SK-N-MC (cell line): ENCODE results near the gene YRDC.
"Not testable (repeated sequence)": the region's sequence is repeated elsewhere in the genome, so short reads cannot be mapped to it uniquely, and the experiment has no call there.

ENCODE experiments used
- DNase-seq: peaks from one replicate; pipeline ENCODE4 v3.0.0-alpha.2; 2011; ENCODE audit warnings: low read depth, low spot score
- H3K27ac ChIP-seq: fragments of 200-600 bp; sonication (generic); 2 replicates; pipeline ENCODE4 v1.5.1; 2016; ENCODE audit warnings: mixed run types
- H3K36me3 ChIP-seq: fragments of 200-600 bp; sonication (generic); 2 replicates; pipeline ENCODE4 v1.6.1; 2017; ENCODE audit warnings: antibody characterized with exemption, low read length, mixed read lengths; ENCODE audit not compliant: insufficient read depth
- H3K4me3 ChIP-seq: fragments of 200-600 bp; sonication (generic); 2 replicates; pipeline ENCODE4 v1.5.1; 2016
- H3K9ac ChIP-seq: fragments of 200-600 bp; sonication (generic); 2 replicates; pipeline ENCODE4 v1.8.0; 2017; ENCODE audit warnings: mixed run types, mixed read lengths; ENCODE audit not compliant: insufficient read length
- H3K9me3 ChIP-seq: fragments of 200-600 bp; sonication (generic); 2 replicates; pipeline ENCODE4 v1.6.1; 2017; ENCODE audit warnings: low read depth, mild to moderate bottlenecking, antibody characterized with exemption, low read length, moderate library complexity, mixed read lengths
- EZH2 ChIP-seq: fragments of 200-600 bp; sonication (generic); IDR thresholded peaks from one replicate; pipeline ENCODE4 v1.6.1; 2017; ENCODE audit warnings: antibody characterized with exemption
- FOXP2 ChIP-seq: optimal IDR thresholded peaks from 2 replicates; pipeline ENCODE3; 2011; ENCODE audit warnings: mild to moderate bottlenecking, moderate library complexity; ENCODE audit not compliant: insufficient read depth; ENCODE audit errors: extremely low read length, control extremely low read depth
- POLR2AphosphoS5 ChIP-seq: IDR thresholded peaks from 2 replicates; pipeline ENCODE4 v1.6.1; 2012; ENCODE audit warnings: mild to moderate bottlenecking, low read depth, low read length, borderline replicate concordance

The YRDC gene

DNA sequence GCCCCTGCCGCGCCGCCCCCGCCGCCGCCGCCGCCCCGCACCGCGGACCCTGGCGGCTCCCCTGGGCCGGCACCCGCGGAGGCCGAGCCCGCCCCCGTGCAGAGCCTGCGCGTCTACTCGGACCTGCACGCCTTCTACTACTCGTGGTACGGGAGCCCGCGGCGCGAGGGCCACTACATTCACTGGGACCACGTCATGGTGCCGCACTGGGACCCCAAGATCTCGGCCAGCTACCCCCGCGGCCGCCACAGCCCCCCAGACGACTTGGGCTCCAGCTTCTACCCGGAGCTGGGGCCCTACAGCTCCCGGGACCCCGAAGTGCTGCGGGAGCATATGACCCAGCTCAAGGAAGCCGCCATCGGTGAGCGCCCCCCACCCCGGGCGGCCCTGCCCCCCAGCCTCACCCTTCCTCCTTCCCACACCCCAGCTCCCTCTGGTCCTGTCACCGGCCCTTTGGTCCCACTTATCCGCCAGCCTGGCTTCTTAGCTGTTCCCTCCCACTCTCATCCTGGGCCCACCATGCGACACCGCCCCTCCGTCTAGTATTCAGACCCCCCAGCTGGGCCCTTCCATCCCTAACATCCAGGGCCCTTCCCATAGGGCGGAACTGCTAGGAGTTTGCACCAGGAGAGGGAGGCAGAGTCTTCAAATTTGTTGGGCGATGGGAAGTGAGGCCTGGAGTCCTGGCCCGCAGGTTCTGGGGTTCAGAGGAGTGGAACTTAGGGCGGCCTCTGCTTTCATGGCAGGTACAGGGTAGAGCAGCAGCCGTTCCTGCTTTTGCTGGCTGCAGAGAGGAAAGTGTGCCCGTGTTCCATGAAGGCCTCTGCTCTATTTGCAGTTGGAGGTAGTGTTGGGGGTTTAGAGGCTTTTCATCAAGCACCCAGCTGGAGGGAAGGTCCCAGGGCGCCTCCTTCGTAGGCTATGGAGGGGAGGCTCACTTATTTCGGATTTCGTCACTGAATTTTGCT is 13.4 kb downstream of the YRDC start:
- TF ChIP-seq FOXP2 (no peak), POLR2AphosphoS5 (no peak), EZH2 (no peak)
- H3K9me3 ChIP-seq = no peaks in the 10 kb centered on the region
- no peak overlapping the region for H3K9ac ChIP-seq
- no peak overlapping the region for H3K27ac ChIP-seq
- no peak overlapping the region for H3K4me3 ChIP-seq
- H3K36me3 ChIP-seq = no peaks in the 10 kb centered on the region
- no peak for DNase-seq

DNA sequence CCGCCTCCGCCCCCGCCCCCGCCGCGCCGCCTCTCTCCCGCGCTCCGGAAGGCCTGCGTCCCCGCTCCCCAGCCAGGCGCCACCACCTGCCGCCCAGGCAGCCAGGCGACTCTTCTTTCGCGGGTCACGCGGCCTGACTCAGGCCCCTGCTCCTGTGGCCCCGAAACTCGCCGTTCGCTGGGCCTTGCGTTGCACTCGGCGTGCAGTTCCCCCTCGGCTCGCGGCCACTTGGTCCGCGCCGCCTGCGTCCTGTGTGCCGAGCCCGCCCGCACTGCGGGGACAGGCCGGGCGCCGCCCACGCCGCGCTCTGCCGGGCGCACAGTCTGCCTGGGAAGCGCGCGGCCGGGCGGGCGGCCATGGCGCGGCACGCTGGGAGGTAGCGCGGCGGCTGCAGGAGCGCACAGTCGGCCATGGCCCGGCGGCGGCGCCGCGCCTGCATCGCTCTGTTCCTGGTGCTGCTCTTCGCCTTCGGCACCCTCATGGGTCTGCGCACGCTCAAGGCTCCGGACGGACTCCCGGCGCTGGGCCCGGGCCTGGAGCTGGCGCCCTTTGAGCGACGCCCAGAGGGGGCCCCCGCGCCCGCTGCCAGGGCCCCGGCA is 14.1 kb downstream of the YRDC start, which contains the start of gene MANEAL:
Gene MANEAL, plus strand, starts transcription at position 75 of the 599 bp plus-strand sequence. Its CDS starts 336 bp downstream, at position 411.
- Histone ChIP-seq H3K9me3 (no peaks in the 10 kb centered on the region), H3K9ac (no peak within 1 kb of the TSS), H3K36me3 (no peaks in the 10 kb centered on the region), H3K4me3 (peak within 1 kb of the TSS; percentile 47; the same call in 1 of the 2 replicates), H3K27ac (no peak within 1 kb of the TSS)
- no peak for TF ChIP-seq FOXP2
- TF ChIP-seq POLR2AphosphoS5 = no peak
- no peak for TF ChIP-seq EZH2
- DNase-seq = no peak

DNA sequence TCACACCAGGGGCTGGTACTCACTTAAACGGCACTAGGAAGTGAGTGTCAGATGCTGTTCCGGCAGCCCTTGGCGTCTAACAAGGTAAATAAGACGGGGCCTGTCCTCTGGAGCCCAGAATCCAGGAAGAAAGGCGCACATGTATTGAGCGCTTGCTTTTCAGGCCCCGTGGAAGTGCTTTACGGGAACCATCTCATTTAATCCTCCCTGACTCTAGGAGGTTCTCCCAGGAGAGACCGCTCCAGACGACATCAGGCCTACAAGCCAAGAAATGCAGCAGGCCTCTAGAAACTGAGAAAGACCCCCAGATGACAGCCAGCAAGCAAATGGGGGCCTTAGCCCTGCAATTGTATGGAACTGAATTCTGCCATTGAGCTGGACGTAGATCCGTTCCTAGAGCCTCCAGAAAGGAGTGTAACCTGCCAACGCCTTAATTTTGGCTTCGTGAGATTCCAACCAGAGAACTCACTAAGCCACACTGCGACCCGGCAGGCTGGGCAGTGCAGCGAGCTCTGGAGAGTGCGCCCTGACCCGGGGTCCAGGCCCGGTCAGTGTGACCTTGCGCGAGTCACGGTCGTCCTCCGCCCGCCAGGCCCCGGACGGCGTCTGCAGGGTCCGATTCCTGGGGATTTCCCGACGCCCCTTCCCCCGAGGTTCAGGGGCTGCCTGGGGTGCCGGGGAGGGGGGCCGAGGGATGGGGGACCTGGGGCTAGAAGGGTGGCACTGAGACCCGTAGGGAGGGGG is 14.9 kb downstream of the YRDC start:
- TF ChIP-seq POLR2AphosphoS5 (no peak), EZH2 (no peak), FOXP2 (no peak)
- no peak overlapping the region for H3K27ac ChIP-seq
- H3K9ac ChIP-seq = no peak overlapping the region

DNA sequence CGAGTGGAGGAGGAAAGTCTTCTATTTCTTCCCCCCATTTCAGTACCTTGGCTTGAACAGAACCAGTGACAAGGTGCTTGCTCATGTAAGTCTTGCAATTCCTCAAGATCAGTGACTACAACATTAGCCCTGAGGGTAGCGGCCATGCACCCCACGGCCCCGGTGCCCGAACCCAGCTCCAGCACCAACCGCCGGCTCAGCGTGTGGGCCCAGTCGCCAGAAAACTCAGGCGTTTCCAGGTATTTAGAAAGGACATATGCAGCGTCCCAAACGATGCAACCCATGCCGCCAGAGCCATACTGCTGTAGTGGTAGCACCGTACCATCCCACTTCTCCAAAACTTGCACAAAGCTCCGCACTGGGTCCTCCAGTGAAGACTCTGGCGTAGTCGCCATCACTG is 25.5 kb downstream of the YRDC start:
- Histone ChIP-seq H3K9ac (no peak overlapping the region), H3K36me3 (no peaks in the 10 kb centered on the region), H3K9me3 (no peaks in the 10 kb centered on the region), H3K27ac (no peak overlapping the region), H3K4me3 (no peak overlapping the region)
- DNase-seq = no peak
- TF ChIP-seq FOXP2 (no peak), POLR2AphosphoS5 (no peak), EZH2 (no peak)

More for the DNA sequence above, 14.9 kb downstream of the YRDC start:
- no peak for DNase-seq
- no peaks in the 10 kb centered on the region for H3K9me3 ChIP-seq
- no peak overlapping the region for H3K4me3 ChIP-seq
- no peaks in the 10 kb centered on the region for H3K36me3 ChIP-seq

DNA sequence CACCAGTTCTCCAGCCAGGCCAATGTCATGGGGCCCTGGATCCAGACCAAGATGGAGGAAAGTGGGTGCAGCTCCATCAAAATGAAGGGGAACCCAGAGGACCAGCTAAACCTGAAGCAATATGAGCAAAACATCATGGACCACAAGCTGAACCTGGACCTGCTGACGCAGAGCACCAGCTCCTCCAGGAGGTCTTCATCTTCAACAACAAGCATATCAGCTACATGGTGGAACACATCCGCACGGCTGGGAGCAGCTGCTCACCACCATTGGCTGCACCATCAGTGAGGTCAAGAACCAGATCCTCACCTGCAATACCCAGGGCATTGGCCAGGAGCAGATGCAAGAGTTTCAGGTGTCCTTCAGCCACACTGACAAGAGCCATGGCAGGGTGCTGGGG is 29.4 kb downstream of the YRDC start:
- no peak for DNase-seq
- TF ChIP-seq POLR2AphosphoS5 = no peak
- TF ChIP-seq EZH2 = no peak
- Histone ChIP-seq H3K9ac (no peak overlapping the region), H3K4me3 (no peak overlapping the region), H3K27ac (no peak overlapping the region), H3K36me3 (no peaks in the 10 kb centered on the region), H3K9me3 (no peaks in the 10 kb centered on the region)

DNA sequence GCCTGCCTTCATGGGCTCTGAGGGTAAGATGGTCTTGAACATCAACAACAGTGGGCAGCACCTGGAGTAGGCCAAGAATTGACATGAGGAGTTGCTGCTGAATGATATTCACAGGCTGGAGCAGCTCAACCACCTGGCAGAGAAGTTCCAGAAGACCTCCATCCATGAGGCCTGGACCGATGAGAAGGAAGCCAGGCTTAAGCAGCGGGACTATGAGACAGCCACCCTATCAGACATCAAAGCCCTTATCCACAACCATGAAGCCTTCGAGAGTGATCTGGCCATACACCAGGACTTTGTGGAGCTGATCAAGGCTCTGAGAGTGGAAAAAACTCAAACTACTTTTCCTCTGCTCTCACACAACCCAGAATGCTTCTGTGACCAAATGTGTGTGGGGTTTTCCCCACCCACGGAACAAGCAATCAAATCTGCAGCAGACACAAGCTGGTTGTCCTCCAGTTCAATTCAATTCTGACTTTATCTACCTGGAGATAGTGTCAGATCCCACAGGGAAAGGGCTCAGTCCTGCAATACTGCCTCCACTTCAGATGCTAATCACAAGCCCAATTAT is 31.0 kb downstream of the YRDC start:
- no peak overlapping the region for H3K9ac ChIP-seq
- TF ChIP-seq POLR2AphosphoS5 (no peak), EZH2 (no peak), FOXP2 (no peak)
- DNase-seq = no peak
- no peak overlapping the region for H3K4me3 ChIP-seq
- H3K36me3 ChIP-seq = no peaks in the 10 kb centered on the region
- no peak overlapping the region for H3K27ac ChIP-seq
- H3K9me3 ChIP-seq = no peaks in the 10 kb centered on the region

DNA sequence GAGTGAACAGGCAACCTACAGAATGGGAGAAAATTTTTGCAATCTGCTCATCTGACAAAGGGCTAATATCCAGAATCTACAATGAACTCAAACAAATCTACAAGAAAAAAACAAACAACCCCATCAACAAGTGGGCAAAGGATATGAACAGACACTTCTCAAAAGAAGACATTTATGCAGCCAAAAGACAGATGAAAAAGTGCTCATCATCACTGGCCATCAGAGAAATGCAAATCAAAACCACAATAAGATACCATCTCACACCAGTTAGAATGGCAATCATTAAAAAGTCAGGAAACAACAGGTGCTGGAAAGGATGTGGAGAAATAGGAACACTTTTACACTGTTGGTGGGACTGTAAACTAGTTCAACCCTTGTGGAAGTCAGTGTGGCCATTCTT is 36.6 kb downstream of the YRDC start:
- not testable (repeated sequence) for H3K4me3 ChIP-seq, H3K36me3 ChIP-seq, H3K9ac ChIP-seq, H3K27ac ChIP-seq, DNase-seq, H3K9me3 ChIP-seq

DNA sequence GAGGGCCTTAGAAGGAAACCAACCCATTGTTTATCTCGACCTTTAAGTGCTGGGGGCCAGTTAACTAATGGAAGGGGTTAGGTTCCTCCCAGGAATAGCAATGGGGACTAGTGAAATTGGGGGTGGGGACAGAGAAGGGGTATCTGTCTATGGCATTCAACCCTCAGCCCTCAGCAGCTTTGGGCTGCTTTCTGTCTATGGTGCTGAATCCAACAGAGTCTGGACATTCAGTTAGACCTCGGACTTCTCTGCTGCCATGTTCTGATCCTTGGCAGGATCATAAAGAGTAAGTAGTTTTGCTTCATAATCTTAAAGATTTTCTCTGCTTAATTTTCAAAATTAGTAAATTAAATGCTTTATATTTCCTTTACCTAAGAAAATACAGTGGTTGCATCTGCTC is 40.5 kb downstream of the YRDC start:
- no peak for TF ChIP-seq POLR2AphosphoS5
- no peak for TF ChIP-seq FOXP2
- TF ChIP-seq EZH2 = no peak
- H3K4me3 ChIP-seq = no peak overlapping the region
- H3K9ac ChIP-seq = no peak overlapping the region
- no peak for DNase-seq
- H3K9me3 ChIP-seq = no peaks in the 10 kb centered on the region
- H3K27ac ChIP-seq = no peak overlapping the region
- H3K36me3 ChIP-seq = no peaks in the 10 kb centered on the region
